ENCODE data around the gene SELENOF. TPM values are rescaled to one million over a fixed set of nuclear protein-coding genes. Genes with fewer than 3 reads are reported as not detected.

SELENOF gene
- total RNA-seq, 1 experiment from 2014 or later: 313 TPM

Other genes with a start within 250 kb of the SELENOF start
- 42.2 and 44.0 TPM in 2 replicates for gene SH3GLB1, start 209.6 kb downstream of the SELENOF start, total RNA-seq (2014; rRNA removed; shearing (Covaris generic))
- 18.3 and 18.7 TPM in 2 replicates for gene HS2ST1, start 509 bp upstream of the SELENOF start, total RNA-seq (2014; rRNA removed; shearing (Covaris generic))